Measurements from ENCODE around the gene RPL15.

The RPL15 gene

DNA sequence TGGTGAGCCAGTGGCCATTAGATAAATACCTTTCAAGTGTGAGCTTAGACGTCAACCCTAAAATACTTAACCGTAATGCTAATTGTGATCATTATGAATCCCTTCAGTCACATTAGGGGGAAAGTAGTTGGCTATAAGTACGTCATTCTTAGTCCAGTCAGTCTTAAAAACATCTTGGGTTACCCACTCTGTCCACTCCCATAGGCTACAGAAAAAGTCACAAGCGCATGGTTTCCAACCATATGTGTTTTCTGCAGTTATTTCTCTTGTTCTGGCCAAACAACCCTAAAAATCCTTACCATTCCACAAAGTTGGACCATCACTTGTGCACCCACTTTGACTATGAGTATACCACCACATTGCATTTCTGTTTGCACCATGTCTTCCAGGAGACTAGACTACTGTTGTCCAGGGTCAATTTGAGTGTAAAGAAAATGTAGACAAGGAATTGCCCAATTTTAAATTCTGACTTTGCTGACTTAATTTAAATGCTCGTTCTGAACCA lies 3.3 kb downstream of the RPL15 start:
- no peaks in the 10 kb centered on the region for H3K27me3 ChIP-seq (ENCODE audit: insufficient read depth, low read depth)

GRCh38 chr3:23921052-23921511 lies 4.2 kb downstream of the RPL15 start:
- H3K27me3 ChIP-seq (ENCODE audit: insufficient read depth, low read depth), result no peaks in the 10 kb centered on the region
- peaks cover 3% of the 10 kb centered on the region; the same call in 1 of the 2 replicates for H4K20me1 ChIP-seq (ENCODE audit: insufficient read depth)
- H3K36me3 ChIP-seq (ENCODE audit: insufficient read depth), result peaks cover 7% of the 10 kb centered on the region; the same call in 1 of the 2 replicates
- no peak overlapping the region for H3K9ac ChIP-seq
- H3K4me2 ChIP-seq, result no peak overlapping the region
- peaks cover 10% of the 10 kb centered on the region for H3K4me1 ChIP-seq (ENCODE audit: low read depth, poor library complexity, severe bottlenecking)
- H3K27ac ChIP-seq, result no peak overlapping the region
- H2AFZ ChIP-seq (ENCODE audit: low read depth), result no peak overlapping the region
- no peak for TF ChIP-seq CTCF (conservative IDR thresholded peaks at IDR 0.05; ENCODE audit: low read depth, low read length)
- peaks cover 21% of the 10 kb centered on the region for H3K79me2 ChIP-seq (ENCODE audit: insufficient read depth, low read depth)
- H3K4me3 ChIP-seq (IDR thresholded peaks at IDR 0.05; ENCODE audit: insufficient read depth, low read depth, low read length), result no peak overlapping the region

More for the DNA sequence above, 3.3 kb downstream of the RPL15 start:
- peaks cover 3% of the 10 kb centered on the region; the same call in 1 of the 2 replicates for H4K20me1 ChIP-seq (ENCODE audit: insufficient read depth)
- peaks cover 14% of the 10 kb centered on the region for H3K4me1 ChIP-seq (ENCODE audit: low read depth, poor library complexity, severe bottlenecking)
- peaks cover 7% of the 10 kb centered on the region; the same call in 1 of the 2 replicates for H3K36me3 ChIP-seq (ENCODE audit: insufficient read depth)
- H3K4me2 ChIP-seq, result no peak overlapping the region
- H2AFZ ChIP-seq (ENCODE audit: low read depth), result no peak overlapping the region
- no peak for TF ChIP-seq CTCF (conservative IDR thresholded peaks at IDR 0.05; ENCODE audit: low read depth, low read length)
- peaks cover 21% of the 10 kb centered on the region for H3K79me2 ChIP-seq (ENCODE audit: insufficient read depth, low read depth)
- H3K9ac ChIP-seq, result no peak overlapping the region
- no peak overlapping the region for H3K27ac ChIP-seq
- no peak overlapping the region for H3K4me3 ChIP-seq (IDR thresholded peaks at IDR 0.05; ENCODE audit: insufficient read depth, low read depth, low read length)

- Histone ChIP-seq H3K4me2 (no peak overlapping the region), H3K4me3 (IDR thresholded peaks at IDR 0.05; ENCODE audit: insufficient read depth, low read depth, low read length) (no peak overlapping the region), H3K36me3 (ENCODE audit: insufficient read depth) (no peaks in the 10 kb centered on the region), H3K4me1 (ENCODE audit: low read depth, poor library complexity, severe bottlenecking) (peaks cover 5% of the 10 kb centered on the region), H2AFZ (ENCODE audit: low read depth) (no peak overlapping the region), H3K79me2 (ENCODE audit: insufficient read depth, low read depth) (0 out of 2 replicates have a peak, but pooled peaks cover 1% of the 10 kb centered on the region), H3K27me3 (ENCODE audit: insufficient read depth, low read depth) (no peaks in the 10 kb centered on the region), H3K9ac (no peak overlapping the region), H4K20me1 (ENCODE audit: insufficient read depth) (no peaks in the 10 kb centered on the region), H3K27ac (no peak overlapping the region)
- no peak for TF ChIP-seq CTCF (conservative IDR thresholded peaks at IDR 0.05; ENCODE audit: low read depth, low read length)
Observed at GRCh38 chr3:23923786-23924185, 6.9 kb downstream of the RPL15 start.

- Histone ChIP-seq H3K36me3 (ENCODE audit: insufficient read depth) (no peaks in the 10 kb centered on the region), H3K27ac (no peak overlapping the region), H3K9ac (no peak overlapping the region), H3K4me1 (ENCODE audit: low read depth, poor library complexity, severe bottlenecking) (no peaks in the 10 kb centered on the region), H2AFZ (ENCODE audit: low read depth) (no peak overlapping the region), H4K20me1 (ENCODE audit: insufficient read depth) (no peaks in the 10 kb centered on the region), H3K27me3 (ENCODE audit: insufficient read depth, low read depth) (no peaks in the 10 kb centered on the region), H3K4me2 (no peak overlapping the region), H3K79me2 (ENCODE audit: insufficient read depth, low read depth) (no peaks in the 10 kb centered on the region), H3K4me3 (IDR thresholded peaks at IDR 0.05; ENCODE audit: insufficient read depth, low read depth, low read length) (no peak overlapping the region)
- no peak for TF ChIP-seq CTCF (conservative IDR thresholded peaks at IDR 0.05; ENCODE audit: low read depth, low read length)
Observed at GRCh38 chr3:23926246-23926645, 9.3 kb downstream of the RPL15 start.
